ENCODE measurements around the gene ZNF223. TPM values are rescaled to one million over a fixed set of nuclear protein-coding genes. Genes with fewer than 3 reads are reported as not detected.

ZNF223 gene
- total and polyA plus RNA-seq, 9 of the 15 experiments (the other 6 are each of a cell fraction or from before 2014, with no cell fraction given): 0.21 to 1.8 (median 0.71) TPM

DNA sequence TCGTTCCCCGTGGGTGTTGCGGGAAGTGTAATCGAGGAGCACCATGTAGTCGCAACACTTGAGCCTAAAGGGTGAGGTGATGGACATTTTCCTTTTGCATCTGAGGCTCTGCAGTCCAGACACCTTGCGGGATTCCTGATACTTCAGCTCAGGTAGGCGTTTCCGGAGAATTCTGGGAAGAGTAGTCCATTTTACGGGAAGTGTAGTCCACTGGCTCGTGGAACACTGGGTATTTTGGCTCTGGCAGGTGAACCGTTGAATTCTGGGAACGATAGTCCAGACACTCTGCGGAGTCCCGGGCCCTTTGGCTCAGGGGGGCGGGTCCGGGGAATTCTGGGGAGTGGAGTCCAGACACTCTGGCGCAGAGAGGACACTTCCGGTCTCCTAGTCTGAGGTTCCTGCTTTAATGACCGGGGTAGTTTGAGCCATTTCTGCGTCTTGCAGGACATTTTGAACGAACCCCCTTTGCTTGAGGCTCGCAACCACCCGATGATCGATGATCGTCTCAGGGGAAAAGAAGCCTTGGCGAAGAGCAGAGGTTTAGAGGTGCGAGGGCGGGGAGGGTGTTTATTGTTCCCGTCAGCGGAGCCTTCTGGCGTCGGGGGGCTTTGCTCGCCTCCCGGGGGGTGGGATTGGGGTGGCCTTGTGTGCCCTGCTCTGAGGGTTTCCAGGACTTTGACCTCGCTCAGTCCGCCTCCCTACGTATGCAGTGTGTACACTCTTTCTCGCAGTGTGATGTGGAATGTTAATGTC is at the start of gene ZNF223 (continued):
- TF ChIP-seq, protein P1, sequence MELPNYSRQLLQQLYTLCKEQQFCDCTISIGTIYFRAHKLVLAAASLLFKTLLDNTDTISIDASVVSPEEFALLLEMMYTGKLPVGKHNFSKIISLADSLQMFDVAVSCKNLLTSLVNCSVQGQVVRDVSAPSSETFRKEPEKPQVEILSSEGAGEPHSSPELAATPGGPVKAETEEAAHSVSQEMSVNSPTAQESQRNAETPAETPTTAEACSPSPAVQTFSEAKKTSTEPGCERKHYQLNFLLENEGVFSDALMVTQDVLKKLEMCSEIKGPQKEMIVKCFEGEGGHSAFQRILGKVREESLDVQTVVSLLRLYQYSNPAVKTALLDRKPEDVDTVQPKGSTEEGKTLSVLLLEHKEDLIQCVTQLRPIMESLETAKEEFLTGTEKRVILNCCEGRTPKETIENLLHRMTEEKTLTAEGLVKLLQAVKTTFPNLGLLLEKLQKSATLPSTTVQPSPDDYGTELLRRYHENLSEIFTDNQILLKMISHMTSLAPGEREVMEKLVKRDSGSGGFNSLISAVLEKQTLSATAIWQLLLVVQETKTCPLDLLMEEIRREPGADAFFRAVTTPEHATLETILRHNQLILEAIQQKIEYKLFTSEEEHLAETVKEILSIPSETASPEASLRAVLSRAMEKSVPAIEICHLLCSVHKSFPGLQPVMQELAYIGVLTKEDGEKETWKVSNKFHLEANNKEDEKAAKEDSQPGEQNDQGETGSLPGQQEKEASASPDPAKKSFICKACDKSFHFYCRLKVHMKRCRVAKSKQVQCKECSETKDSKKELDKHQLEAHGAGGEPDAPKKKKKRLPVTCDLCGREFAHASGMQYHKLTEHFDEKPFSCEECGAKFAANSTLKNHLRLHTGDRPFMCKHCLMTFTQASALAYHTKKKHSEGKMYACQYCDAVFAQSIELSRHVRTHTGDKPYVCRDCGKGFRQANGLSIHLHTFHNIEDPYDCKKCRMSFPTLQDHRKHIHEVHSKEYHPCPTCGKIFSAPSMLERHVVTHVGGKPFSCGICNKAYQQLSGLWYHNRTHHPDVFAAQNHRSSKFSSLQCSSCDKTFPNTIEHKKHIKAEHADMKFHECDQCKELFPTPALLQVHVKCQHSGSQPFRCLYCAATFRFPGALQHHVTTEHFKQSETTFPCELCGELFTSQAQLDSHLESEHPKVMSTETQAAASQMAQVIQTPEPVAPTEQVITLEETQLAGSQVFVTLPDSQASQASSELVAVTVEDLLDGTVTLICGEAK (IDR thresholded peaks at IDR 0.05): peak; percentile 86
- TF ChIP-seq, protein P1 (CRISPR knock-in tag; IDR thresholded peaks at IDR 0.05): no peak
- no peak for TF ChIP-seq BRF2 (IDR thresholded peaks at IDR 0.05; ENCODE audit: borderline replicate concordance, insufficient read depth, insufficient read length)
- no peak for TF ChIP-seq RHOXF2B (CRISPR knock-in tag; conservative IDR thresholded peaks at IDR 0.05)
- TF ChIP-seq IRF1 (CRISPR knock-in tag; IDR thresholded peaks at IDR 0.05; ENCODE audit: borderline replicate concordance): no peak
- TF ChIP-seq U2AF1 (optimal IDR thresholded peaks at IDR 0.05; ENCODE audit: low read depth, low read length): no peak
- no peak for TF ChIP-seq HMBOX1 (IDR thresholded peaks at IDR 0.05)
- TF ChIP-seq EHMT2 (IDR thresholded peaks at IDR 0.05): peak; percentile 41; the same call in 1 of the 2 replicates
- TF ChIP-seq ZNF316 (IDR thresholded peaks at IDR 0.05): no peak
- no peak for TF ChIP-seq ZNF76 (CRISPR knock-in tag; IDR thresholded peaks at IDR 0.05; ENCODE audit: borderline replicate concordance)
- TF ChIP-seq ZNF165 (CRISPR knock-in tag; IDR thresholded peaks at IDR 0.05; ENCODE audit: borderline replicate concordance): no peak
- TF ChIP-seq CREB3L1 (IDR thresholded peaks at IDR 0.05; ENCODE audit: borderline replicate concordance, low read depth): peak; percentile 58; the same call in 1 of the 2 replicates
- TF ChIP-seq ZNF830 (CRISPR knock-in tag; IDR thresholded peaks at IDR 0.05): no peak
- no peak for TF ChIP-seq KDM1A (IDR thresholded peaks at IDR 0.05)
